ENCODE results near the gene TNN. TPM values are rescaled to one million over a fixed set of nuclear protein-coding genes. Genes with fewer than 3 reads are reported as not detected.

The TNN gene
- polyA plus RNA-seq, 1 experiment = not detected

- Histone ChIP-seq H3K27me3 (ENCODE audit: control insufficient read depth, insufficient read depth, low read length) (peaks cover 5% of the 10 kb centered on the region), H3K36me3 (ENCODE audit: control insufficient read depth, insufficient read depth, low read length) (no peaks in the 10 kb centered on the region), H3K4me3 (ENCODE audit: low read depth, low read length) (no peak overlapping the region)
- DNase-seq (ENCODE audit: low read depth) = no peak
- ChIA-PET CTCF (interaction anchor here (0.6 to 12.1 kb wide), 7 partner anchors 9 to 111 kb away, joined by 3 to 82 read pairs (median 4); no protein-coding TSS in a partner anchor), POLR2A (no interaction called here)
- TF ChIP-seq CTCF (IDR thresholded peaks at IDR 0.05; ENCODE audit: insufficient read depth, low read depth, low read length) = no peak
Observed at GRCh38 chr1:175133673-175134435, 66.2 kb downstream of the TNN start.

- TF ChIP-seq CTCF (IDR thresholded peaks at IDR 0.05; ENCODE audit: insufficient read depth, low read depth, low read length) = no peak
- ChIA-PET CTCF (interaction anchor here (1.4 to 12.1 kb wide), 5 partner anchors 11 to 105 kb away, joined by 3 to 82 read pairs (median 4); no protein-coding TSS in a partner anchor), POLR2A (no interaction called here)
- Histone ChIP-seq H3K4me3 (ENCODE audit: low read depth, low read length) (no peak overlapping the region), H3K36me3 (ENCODE audit: control insufficient read depth, insufficient read depth, low read length) (no peaks in the 10 kb centered on the region), H3K27me3 (ENCODE audit: control insufficient read depth, insufficient read depth, low read length) (peaks cover 5% of the 10 kb centered on the region)
- DNase-seq (ENCODE audit: low read depth) = no peak
Observed at GRCh38 chr1:175134500-175134899, 66.9 kb downstream of the TNN start.

- no peak for DNase-seq (ENCODE audit: low read depth)
- TF ChIP-seq CTCF (IDR thresholded peaks at IDR 0.05; ENCODE audit: insufficient read depth, low read depth, low read length) = no peak
- H3K4me3 ChIP-seq (ENCODE audit: low read depth, low read length) = no peak overlapping the region
- POLR2A ChIA-PET = no interaction called here
- H3K27me3 ChIP-seq (ENCODE audit: control insufficient read depth, insufficient read depth, low read length) = peaks cover 5% of the 10 kb centered on the region
- H3K36me3 ChIP-seq (ENCODE audit: control insufficient read depth, insufficient read depth, low read length) = no peaks in the 10 kb centered on the region
- CTCF ChIA-PET = interaction anchor here (1.3 to 12.1 kb wide), 2 partner anchors 9 to 113 kb away, joined by 3 to 82 read pairs; partner anchors contain the start of gene MRPS14
Observed at GRCh38 chr1:175136246-175136645, 68.6 kb downstream of the TNN start.

GRCh38 chr1:175137369-175137768 is 69.7 kb downstream of the TNN start:
- H3K27me3 ChIP-seq (ENCODE audit: control insufficient read depth, insufficient read depth, low read length) = peaks cover 5% of the 10 kb centered on the region
- CTCF ChIA-PET = interaction anchor here (1.3 to 12.1 kb wide), 2 partner anchors 8 to 14 kb away, joined by 6 to 82 read pairs; no protein-coding TSS in a partner anchor
- no peaks in the 10 kb centered on the region for H3K36me3 ChIP-seq (ENCODE audit: control insufficient read depth, insufficient read depth, low read length)
- POLR2A ChIA-PET = no interaction called here
- H3K4me3 ChIP-seq (ENCODE audit: low read depth, low read length) = no peak overlapping the region
- TF ChIP-seq CTCF (IDR thresholded peaks at IDR 0.05; ENCODE audit: insufficient read depth, low read depth, low read length) = no peak
- DNase-seq (ENCODE audit: low read depth) = no peak

- no peak for DNase-seq (ENCODE audit: low read depth)
- no peaks in the 10 kb centered on the region for H3K36me3 ChIP-seq (ENCODE audit: control insufficient read depth, insufficient read depth, low read length)
- ChIA-PET POLR2A (no interaction called here), CTCF (interaction anchor here (0.7 to 12.1 kb wide), 5 partner anchors 7 to 109 kb away, joined by 3 to 82 read pairs (median 5); no protein-coding TSS in a partner anchor)
- no peak overlapping the region for H3K4me3 ChIP-seq (ENCODE audit: low read depth, low read length)
- TF ChIP-seq CTCF (IDR thresholded peaks at IDR 0.05; ENCODE audit: insufficient read depth, low read depth, low read length) = no peak
- peaks cover 5% of the 10 kb centered on the region for H3K27me3 ChIP-seq (ENCODE audit: control insufficient read depth, insufficient read depth, low read length)
Observed at GRCh38 chr1:175138579-175138978, 70.9 kb downstream of the TNN start.
